WTC11 (cell line): Measurements from ENCODE around the gene EEFSEC. TPM values are rescaled to one million over a fixed set of nuclear protein-coding genes. Genes with fewer than 3 reads are reported as not detected.

ENCODE experiments used
- ATAC-seq: fragments of 200-7000 bp; cut with Tn5 transposase; 2 replicates; pipeline ENCODE4 v1.10.0; 2021; ENCODE audit warnings: mild to moderate bottlenecking, moderate library complexity
- CTCF ChIA-PET: fragments of 300-600 bp; sonication (Branson Sonifier 250); formaldehyde crosslinking; loops from one replicate; lab custom pipeline; 2021; ENCODE audit warnings: antibody characterized with exemption; lab: Charles Lee
- POLR2A ChIA-PET: fragments of 350-600 bp; sonication (Branson Sonifier 250); formaldehyde crosslinking; loops from one replicate; lab custom pipeline; 2021; ENCODE audit warnings: antibody characterized with exemption; lab: Charles Lee
- DNase-seq: peaks from one replicate; pipeline ENCODE4 v3.0.0; 2021; ENCODE audit warnings: low spot score
- H3K27ac Mint-ChIP-seq: 2 replicates; pipeline ENCODE4 v1.8.0; 2021; ENCODE audit warnings: mixed read lengths
- H3K27me3 Mint-ChIP-seq: 2 replicates; pipeline ENCODE4 v1.8.0; 2021; ENCODE audit warnings: low read depth, mild to moderate bottlenecking, moderate library complexity, mixed read lengths
- H3K36me3 Mint-ChIP-seq: 2 replicates; pipeline ENCODE4 v1.8.0; 2021; ENCODE audit warnings: mixed read lengths
- H3K4me1 Mint-ChIP-seq: 2 replicates; pipeline ENCODE4 v1.8.0; 2022; ENCODE audit warnings: mixed read lengths
- H3K4me3 Mint-ChIP-seq: 2 replicates; pipeline ENCODE4 v1.8.0; 2021; ENCODE audit warnings: mild to moderate bottlenecking, moderate library complexity, mixed read lengths
- H3K9me3 Mint-ChIP-seq: 2 replicates; pipeline ENCODE4 v1.8.0; 2021; ENCODE audit warnings: mixed read lengths
- AR ChIP-seq: fragments of 250-450 bp; sonication (Bioruptor Pico); IDR thresholded peaks from 2 replicates; pipeline ENCODE4 v1.9.0; 2021; ENCODE audit warnings: mild to moderate bottlenecking
- CDX4 ChIP-seq: fragments of 250-450 bp; sonication (Bioruptor Pico); IDR thresholded peaks from 2 replicates; pipeline ENCODE4 v1.9.0; 2021; ENCODE audit warnings: moderate library complexity, mild to moderate bottlenecking, inconsistent platforms, borderline replicate concordance
- CTCF ChIP-seq: fragments of 200-600 bp; IDR thresholded peaks from 2 replicates; pipeline ENCODE4 v1.8.0; 2022; ENCODE audit warnings: antibody characterized with exemption
- ELF4 ChIP-seq: sonication (generic); formaldehyde crosslinking; IDR thresholded peaks from 2 replicates; pipeline ENCODE4 v1.8.1; 2022; ENCODE audit warnings: low read depth, mild to moderate bottlenecking, moderate library complexity, missing genetic modification reagents
- ERG ChIP-seq: fragments of 250-450 bp; sonication (Bioruptor Pico); IDR thresholded peaks from 2 replicates; pipeline ENCODE4 v1.8.0; 2021; ENCODE audit warnings: mild to moderate bottlenecking
- ESRRA ChIP-seq: sonication (generic); formaldehyde crosslinking; IDR thresholded peaks from 2 replicates; pipeline ENCODE4 v1.8.1; 2022; ENCODE audit warnings: mild to moderate bottlenecking, missing genetic modification reagents, borderline replicate concordance
- IRF2 ChIP-seq: sonication (generic); formaldehyde crosslinking; IDR thresholded peaks from 2 replicates; pipeline ENCODE4 v1.8.0; 2022; ENCODE audit warnings: low read depth, missing genetic modification reagents, borderline replicate concordance
- JUN ChIP-seq: sonication (generic); formaldehyde crosslinking; IDR thresholded peaks from 2 replicates; pipeline ENCODE4 v1.8.0; 2023; ENCODE audit warnings: mild to moderate bottlenecking, missing genetic modification reagents
- NFE2L1 ChIP-seq: sonication (generic); formaldehyde crosslinking; IDR thresholded peaks from 2 replicates; pipeline ENCODE4 v1.8.1; 2023; ENCODE audit warnings: missing genetic modification reagents
- PRDM15 ChIP-seq: sonication (generic); formaldehyde crosslinking; IDR thresholded peaks from 2 replicates; pipeline ENCODE4 v1.8.0; 2022; ENCODE audit warnings: missing genetic modification reagents
- PREB ChIP-seq: sonication (generic); formaldehyde crosslinking; IDR thresholded peaks from 2 replicates; pipeline ENCODE4 v1.8.1; 2022; ENCODE audit warnings: mild to moderate bottlenecking, missing genetic modification reagents, moderate library complexity, borderline replicate concordance
- STAT6 ChIP-seq: sonication (generic); formaldehyde crosslinking; conservative IDR thresholded peaks from 2 replicates; pipeline ENCODE4 v1.8.1; 2023; ENCODE audit warnings: mild to moderate bottlenecking, low read depth, missing genetic modification reagents, moderate library complexity
- TCF7 ChIP-seq: sonication (generic); formaldehyde crosslinking; IDR thresholded peaks from 2 replicates; pipeline ENCODE4 v1.8.0; 2022; ENCODE audit warnings: mild to moderate bottlenecking, low read depth, missing genetic modification reagents, moderate library complexity
- ZBTB43 ChIP-seq: sonication (generic); formaldehyde crosslinking; IDR thresholded peaks from 2 replicates; pipeline ENCODE4 v1.8.1; 2023; ENCODE audit warnings: mild to moderate bottlenecking, missing genetic modification reagents
- ZNF425 ChIP-seq: fragments of 250-450 bp; sonication (Bioruptor Pico); conservative IDR thresholded peaks from 2 replicates; pipeline ENCODE4 v1.9.0; 2021; ENCODE audit warnings: mild to moderate bottlenecking
- total RNA-seq: library from RNA; stranded (reverse); gene quantifications from 3 replicates; pipeline ENCODE4 v1.2.3, GENCODE V29; 2021

The EEFSEC gene
- total RNA-seq, 1 experiment from 2014 or later, result 13.7 TPM

GRCh38 chr3:128345196-128345595 lies 191.9 kb downstream of the EEFSEC start (continued):
- no peak for TF ChIP-seq CDX4 (CRISPR knock-in tag)

- ATAC-seq (no peak), DNase-seq (no peak)
- no peak overlapping the region for H3K27ac Mint-ChIP-seq
- peaks cover 31% of the 10 kb centered on the region for H3K4me1 Mint-ChIP-seq
- CTCF ChIA-PET, result interaction anchor here (1.4 kb wide), 1 partner anchor 121 kb away, joined by 3 read pairs; no protein-coding TSS in a partner anchor
- POLR2A ChIA-PET, result no interaction called here
- no peak overlapping the region for H3K4me3 Mint-ChIP-seq
- H3K9me3 Mint-ChIP-seq, result no peaks in the 10 kb centered on the region
- H3K27me3 Mint-ChIP-seq, result no peaks in the 10 kb centered on the region
- H3K36me3 Mint-ChIP-seq, result no peaks in the 10 kb centered on the region
- TF ChIP-seq ESRRA (CRISPR knock-in tag), result no peak
- no peak for TF ChIP-seq IRF2 (CRISPR knock-in tag)
- TF ChIP-seq ZNF425 (CRISPR knock-in tag), result no peak
- no peak for TF ChIP-seq ERG (CRISPR knock-in tag)
- TF ChIP-seq ELF4 (CRISPR knock-in tag), result no peak
- TF ChIP-seq STAT6 (CRISPR knock-in tag), result no peak
- no peak for TF ChIP-seq TCF7 (CRISPR knock-in tag)
- TF ChIP-seq AR (CRISPR knock-in tag), result no peak
- no peak for TF ChIP-seq PREB (CRISPR knock-in tag)
- no peak for TF ChIP-seq PRDM15 (CRISPR knock-in tag)
- no peak for TF ChIP-seq JUN
- TF ChIP-seq NFE2L1 (CRISPR knock-in tag), result no peak
- no peak for TF ChIP-seq ZBTB43 (CRISPR knock-in tag)
- TF ChIP-seq CTCF, result no peak
- no peak for TF ChIP-seq CDX4 (CRISPR knock-in tag)
These were observed 193.3 kb downstream of the EEFSEC start for GRCh38 chr3:128346562-128346961.
